ENCODE data around the gene FAM171A1.
"Not testable (repeated sequence)": the region's sequence is repeated elsewhere in the genome, so short reads cannot be mapped to it uniquely, and the experiment has no call there.

DNA sequence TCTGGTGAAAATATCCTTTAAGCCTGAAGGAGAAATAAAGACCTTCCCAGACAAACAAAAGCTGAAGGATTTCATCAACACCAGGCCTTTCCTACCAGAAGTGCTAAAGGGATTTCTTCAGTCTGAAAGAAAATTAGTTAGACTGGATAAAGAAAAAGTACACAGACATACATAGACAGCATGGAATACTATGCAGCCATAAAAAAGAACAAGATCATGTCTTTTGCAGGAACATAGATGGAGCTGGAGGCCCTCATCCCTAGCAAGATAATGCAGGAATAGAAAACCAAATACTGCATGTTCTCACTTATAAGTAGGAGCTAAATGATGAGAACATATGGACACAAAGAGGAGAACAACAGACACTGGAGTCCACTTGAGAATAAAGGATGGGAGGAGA lies 29.4 kb upstream of the FAM171A1 start:
- TF ChIP-seq, protein P1, sequence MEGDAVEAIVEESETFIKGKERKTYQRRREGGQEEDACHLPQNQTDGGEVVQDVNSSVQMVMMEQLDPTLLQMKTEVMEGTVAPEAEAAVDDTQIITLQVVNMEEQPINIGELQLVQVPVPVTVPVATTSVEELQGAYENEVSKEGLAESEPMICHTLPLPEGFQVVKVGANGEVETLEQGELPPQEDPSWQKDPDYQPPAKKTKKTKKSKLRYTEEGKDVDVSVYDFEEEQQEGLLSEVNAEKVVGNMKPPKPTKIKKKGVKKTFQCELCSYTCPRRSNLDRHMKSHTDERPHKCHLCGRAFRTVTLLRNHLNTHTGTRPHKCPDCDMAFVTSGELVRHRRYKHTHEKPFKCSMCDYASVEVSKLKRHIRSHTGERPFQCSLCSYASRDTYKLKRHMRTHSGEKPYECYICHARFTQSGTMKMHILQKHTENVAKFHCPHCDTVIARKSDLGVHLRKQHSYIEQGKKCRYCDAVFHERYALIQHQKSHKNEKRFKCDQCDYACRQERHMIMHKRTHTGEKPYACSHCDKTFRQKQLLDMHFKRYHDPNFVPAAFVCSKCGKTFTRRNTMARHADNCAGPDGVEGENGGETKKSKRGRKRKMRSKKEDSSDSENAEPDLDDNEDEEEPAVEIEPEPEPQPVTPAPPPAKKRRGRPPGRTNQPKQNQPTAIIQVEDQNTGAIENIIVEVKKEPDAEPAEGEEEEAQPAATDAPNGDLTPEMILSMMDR (IDR thresholded peaks at IDR 0.05; ENCODE audit: low read depth, low read length) = not testable (repeated sequence)
- TF ChIP-seq EZH2phosphoT487 (IDR thresholded peaks at IDR 0.05; ENCODE audit: low read depth) = not testable (repeated sequence)

Measured in OCI-LY3 (cell line).